K562 (cell line): ENCODE data around the gene ATXN10. TPM values are rescaled to one million over a fixed set of nuclear protein-coding genes. Genes with fewer than 3 reads are reported as not detected.

Experiments used
- ATAC-seq: fragments of 200-7000 bp; cut with Tn5 transposase; 3 replicates; pipeline ENCODE4 v1.9.1; 2020; ENCODE audit warnings: moderate library complexity
- BruUV-seq: library from RNA; stranded (reverse); fragments of 400-500 nt; replicated peaks from 2 replicates; lab custom pipeline; 2021; lab: Mats Ljungman, UMichigan
- CTCF ChIA-PET: fragments of 300-600 bp; formaldehyde crosslinking; extraction: SDS; loops from one replicate; lab custom pipeline; 2021; ENCODE audit warnings: low intra/inter-chr PET ratio; lab: Yijun Ruan, JAX
- POLR2A ChIA-PET: fragments of 300-600, 350-650 bp; sonication (Branson Sonifier 250); formaldehyde crosslinking; extraction: SDS; loops from one replicate; lab custom pipeline; 2021; ENCODE audit warnings: antibody characterized with exemption, inconsistent platforms; lab: Yijun Ruan, JAX
- DNase-seq, 4 experiments: peaks; one replicate each; pipeline versions ENCODE4 v3.0.0 to v3.0.0-alpha.2; 2011 to 2018; ENCODE audit warnings: low spot score in 3 of 4, mixed read lengths in 3 of 4; ENCODE audit errors: extremely low read depth in 1 of 4
- FAIRE-seq: peaks from 2 replicates; lab custom pipeline; 2011; peaks lifted over from hg19 to GRCh38; lab: Jason Lieb, UNC
- H2AFZ ChIP-seq: 2 replicates; pipeline ENCODE4 v1.6.0; 2011; ENCODE audit warnings: low read depth, low read length, control low read depth, inconsistent platforms
- H3K27ac ChIP-seq: fragments of 200-600 bp; 3 replicates; pipeline ENCODE4 v1.8.0; 2011; ENCODE audit warnings: low read depth, mild to moderate bottlenecking, control low read depth, inconsistent platforms, low read length, moderate library complexity, mixed read lengths; ENCODE audit errors: extremely low read depth
- H3K27me3 ChIP-seq, 2 experiments: fragments of 300-600 bp in 1 of 2; 2 replicates in 1 of 2; 3 replicates in 1 of 2; pipeline versions ENCODE4 v1.6.0 to v1.8.0; 2011; ENCODE audit warnings: inconsistent platforms in 2 of 2, low read length in 2 of 2, mild to moderate bottlenecking in 1 of 2, mixed read lengths in 1 of 2, moderate library complexity in 1 of 2; ENCODE audit not compliant: control insufficient read depth in 2 of 2, insufficient read depth in 2 of 2
- H3K36me3 ChIP-seq: fragments of 300-600 bp; 3 replicates; pipeline ENCODE4 v1.8.0; 2011; ENCODE audit warnings: mild to moderate bottlenecking, low read length, inconsistent platforms; ENCODE audit not compliant: control insufficient read depth, insufficient read depth
- H3K4me1 ChIP-seq, 2 experiments: fragments of 200-600 bp in 1 of 2; replicated peaks in 1 of 2; 2 replicates in 1 of 2; 3 replicates in 1 of 2; pipeline versions ENCODE4 v1.5.1 to v1.8.0; 2011; ENCODE audit warnings: inconsistent platforms in 2 of 2, low read length in 2 of 2, mild to moderate bottlenecking in 1 of 2, mixed read lengths in 1 of 2, moderate library complexity in 1 of 2; ENCODE audit not compliant: control insufficient read depth in 2 of 2, insufficient read depth in 2 of 2
- H3K4me2 ChIP-seq: 2 replicates; pipeline ENCODE4 v1.6.1; 2011; ENCODE audit warnings: low read length, control low read depth, inconsistent platforms, mixed read lengths; ENCODE audit not compliant: insufficient read depth
- H3K4me3 ChIP-seq: fragments of 200-600 bp; sonication (generic), shearing (Covaris generic); 2 replicates; pipeline ENCODE4 v1.5.1; 2016; ENCODE audit warnings: control low read depth, inconsistent platforms
- H3K79me2 ChIP-seq: fragments of 200-600 bp; 3 replicates; pipeline ENCODE4 v1.8.0; 2011; ENCODE audit warnings: low read length, inconsistent platforms; ENCODE audit not compliant: control insufficient read depth, insufficient read depth
- H3K9ac ChIP-seq, 2 experiments: 2 replicates each; pipeline versions ENCODE4 v1.6.0 to v1.6.1; 2011; ENCODE audit warnings: low read depth in 2 of 2, low read length in 2 of 2, control low read depth in 1 of 2, inconsistent platforms in 1 of 2, mild to moderate bottlenecking in 1 of 2, mixed read lengths in 1 of 2; ENCODE audit not compliant: insufficient read depth in 1 of 2
- H3K9me1 ChIP-seq: one replicate; pipeline ENCODE4 v1.6.0; 2011; ENCODE audit warnings: inconsistent platforms, mild to moderate bottlenecking, low read length, moderate library complexity; ENCODE audit not compliant: control insufficient read depth, insufficient read depth
- H3K9me3 ChIP-seq: replicated peaks from 2 replicates; pipeline ENCODE4 v1.5.1; 2011; ENCODE audit warnings: low read depth, low read length, inconsistent platforms; ENCODE audit not compliant: control insufficient read depth, insufficient read depth
- H4K20me1 ChIP-seq: replicated peaks from 2 replicates; pipeline ENCODE4 v1.6.1; 2011; ENCODE audit warnings: low read length, inconsistent platforms, mixed read lengths; ENCODE audit not compliant: control insufficient read depth, insufficient read depth
- CREB3 ChIP-seq: fragments of 450-650 bp; conservative IDR thresholded peaks from 2 replicates; pipeline ENCODE4 v1.6.1; 2016; ENCODE audit warnings: missing genetic modification characterization, low read depth, mild to moderate bottlenecking, missing compliant biosample characterization, moderate library complexity
- MBD1 ChIP-seq: fragments of 250-450 bp; sonication (Bioruptor Pico); IDR thresholded peaks from 2 replicates; pipeline ENCODE4 v1.8.0; 2022; ENCODE audit warnings: inconsistent platforms
- NCOA4 ChIP-seq: fragments of 450-650 bp; IDR thresholded peaks from 2 replicates; pipeline ENCODE4 v1.6.1; 2018; ENCODE audit warnings: mild to moderate bottlenecking; ENCODE audit not compliant: partially characterized antibody
- PBX2 ChIP-seq, 2 experiments: IDR thresholded peaks in 1 of 2; conservative IDR thresholded peaks in 1 of 2; 2 replicates each; pipeline ENCODE4 v1.6.1; 2016; ENCODE audit warnings: low read depth in 2 of 2, mild to moderate bottlenecking in 1 of 2, missing compliant biosample characterization in 1 of 2, missing genetic modification characterization in 1 of 2, moderate library complexity in 1 of 2
- TAF9B ChIP-seq: fragments of 450-650 bp; IDR thresholded peaks from 2 replicates; pipeline ENCODE4 v1.6.1; 2018; ENCODE audit warnings: mild to moderate bottlenecking; ENCODE audit not compliant: partially characterized antibody
- U2AF1 ChIP-seq: fragments of 200-400 bp; formaldehyde crosslinking; optimal IDR thresholded peaks from 2 replicates; pipeline ENCODE3; 2017; ENCODE audit warnings: mild to moderate bottlenecking, low read depth, low read length, moderate library complexity
- ZNF124 ChIP-seq: sonication (generic); formaldehyde crosslinking; IDR thresholded peaks from 2 replicates; pipeline ENCODE4 v1.8.1; 2022; ENCODE audit warnings: missing genetic modification reagents
- ZNF217 ChIP-seq: sonication (generic); formaldehyde crosslinking; IDR thresholded peaks from 2 replicates; pipeline ENCODE4 v1.8.0; 2022; ENCODE audit warnings: mild to moderate bottlenecking, missing genetic modification reagents
- ZNF354B ChIP-seq: fragments of 250-450 bp; sonication (Bioruptor Pico); IDR thresholded peaks from 2 replicates; pipeline ENCODE4 v1.4.0; 2020
- ZNF384 ChIP-seq: IDR thresholded peaks from 2 replicates; pipeline ENCODE4 v1.6.1; 2012; ENCODE audit warnings: low read depth, low read length, improper control_type of control experiment
- WGBS: fragments of 100-300 bp; shearing (Covaris generic); methylation state at CpG from one replicate; pipeline ENCODE4 v1.1.6; 2016; ENCODE audit warnings: low coverage, mixed read lengths; ENCODE audit not compliant: insufficient coverage; ENCODE audit errors: missing lambda C conversion rate; 5-methylcytosine and 5-hydroxymethylcytosine counted together
- in situ Hi-C: fragments of 300-500 bp; cut with MboI; formaldehyde crosslinking; loops from 4 replicates; pipeline ENCODE4 v1.15.0; 2018; ENCODE audit warnings: inconsistent platforms, mixed read lengths
- intact Hi-C: fragments of 100-400 bp; cut with micrococcal nuclease; formaldehyde crosslinking; loops from 2 replicates; pipeline ENCODE4 v1.14.2; 2022
- polyA plus RNA-seq, 8 experiments: library from polyadenylated mRNA; depleted of rRNA in 4 of 8; stranded (reverse) in 5 of 8; unstranded in 3 of 8; fragments of >200 nt; fragmentation: Nextera tagmentation in 2 of 8; fragmentation: Illumina TruSeq in 1 of 8; extraction: Ambion mirVana in 2 of 8; extraction: Trizol in 1 of 8; gene quantifications; 2 replicates each; pipeline versions ENCODE4 v1.2.1 to v1.2.3, GENCODE V29; 2011 to 2014; ENCODE audit warnings: inconsistent platforms in 1 of 8, missing spikeins in 1 of 8
- total RNA-seq, 7 experiments: library from RNA; depleted of rRNA in 6 of 7; stranded (reverse); fragments of >200 nt in 6 of 7; fragmentation: Illumina TruSeq in 2 of 7; extraction: Trizol in 2 of 7; gene quantifications; 2 replicates each; pipeline versions ENCODE4 v1.2.1 to v1.2.3, GENCODE V29; 2011 to 2021; ENCODE audit warnings: low replicate concordance in 1 of 7
- TF ChIP-seq, protein P1 (sequence below): fragments of 250-450 bp; sonication (Bioruptor Pico); IDR thresholded peaks from 2 replicates; pipeline ENCODE4 v1.8.0; 2021; ENCODE audit warnings: borderline replicate concordance, mild to moderate bottlenecking, moderate library complexity; ENCODE audit not compliant: poor library complexity, severe bottlenecking
- TF ChIP-seq, protein P2 (sequence below): fragments of 450-650 bp; IDR thresholded peaks from 2 replicates; pipeline ENCODE4 v1.6.1; 2016; ENCODE audit warnings: low read depth, mild to moderate bottlenecking, moderate library complexity

ATXN10 gene
- total and polyA plus RNA-seq, 9 of the 15 experiments (the other 6 are each of a cell fraction or from before 2014, with no cell fraction given): 11.5 to 190 (median 33.6) TPM

DNA sequence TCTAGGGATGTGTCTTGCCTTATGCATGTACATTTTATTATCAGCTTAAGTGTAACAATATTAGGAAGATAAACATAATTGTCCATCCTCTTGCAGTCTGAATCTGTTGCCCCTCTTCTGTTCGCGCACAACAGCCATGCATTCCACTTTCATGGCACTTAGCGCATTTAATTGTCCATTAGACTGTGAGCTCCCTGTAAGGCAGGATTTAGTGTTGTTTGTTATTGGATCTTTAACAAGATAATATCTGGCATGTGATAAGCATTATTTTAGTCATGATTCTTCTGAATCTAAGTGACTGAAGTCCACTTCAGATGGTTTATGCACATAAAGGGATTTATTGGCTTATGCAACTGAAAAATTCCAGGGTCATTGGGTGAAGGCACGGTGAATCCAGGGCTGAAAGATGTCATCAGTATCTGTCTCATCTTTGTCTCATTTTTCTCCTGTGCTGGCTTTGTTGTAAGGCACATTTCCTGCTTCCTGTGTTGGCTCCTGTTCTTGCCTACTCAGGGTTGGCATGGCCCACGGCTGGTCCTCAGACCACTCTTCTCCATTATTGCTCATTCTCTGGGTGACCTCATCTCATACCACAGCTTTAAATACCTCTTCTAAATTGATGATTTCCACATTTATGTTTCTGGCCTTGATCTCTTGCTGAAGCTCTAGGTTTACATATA is 37.6 kb downstream of the ATXN10 start:
- Histone ChIP-seq H3K9ac (no peak overlapping the region), H3K27ac (no peak overlapping the region), H3K4me3 (no peak overlapping the region), H3K9me3 (no peaks in the 10 kb centered on the region), H4K20me1 (no peaks in the 10 kb centered on the region), H3K4me1 (no peaks in the 10 kb centered on the region), H3K4me2 (no peak overlapping the region), H3K27me3 (no peaks in the 10 kb centered on the region), H3K36me3 (peaks cover 24% of the 10 kb centered on the region), H3K9me1 (no peaks in the 10 kb centered on the region), H2AFZ (no peak overlapping the region), H3K79me2 (no peaks in the 10 kb centered on the region)
- in situ Hi-C loops (no loop called here), intact Hi-C loops (no loop called here)
- DNase-seq: no peak
- ChIA-PET CTCF (no interaction called here), POLR2A (no interaction called here)
- WGBS: 86% methylated on average over 5 of the region's 5 CpGs
- no peak for ATAC-seq
- BruUV-seq: no TSS peak
- no peak for FAIRE-seq
- TF ChIP-seq MBD1 (CRISPR knock-in tag) (no peak), CREB3 (tag) (no peak), ZNF217 (no peak), NCOA4 (no peak), U2AF1 (no peak), TAF9B (no peak), ZNF124 (CRISPR knock-in tag) (no peak), ZNF384 (no peak), ZNF354B (CRISPR knock-in tag) (no peak), PBX2 (CRISPR knock-in tag; IDR thresholded peaks at IDR 0.05; ENCODE audit: low read depth) (no peak), PBX2 (tag; conservative IDR thresholded peaks at IDR 0.05; ENCODE audit: low read depth) (no peak)
- TF ChIP-seq, protein P1, sequence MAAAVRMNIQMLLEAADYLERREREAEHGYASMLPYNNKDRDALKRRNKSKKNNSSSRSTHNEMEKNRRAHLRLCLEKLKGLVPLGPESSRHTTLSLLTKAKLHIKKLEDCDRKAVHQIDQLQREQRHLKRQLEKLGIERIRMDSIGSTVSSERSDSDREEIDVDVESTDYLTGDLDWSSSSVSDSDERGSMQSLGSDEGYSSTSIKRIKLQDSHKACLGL: no peak
- TF ChIP-seq, protein P2, sequence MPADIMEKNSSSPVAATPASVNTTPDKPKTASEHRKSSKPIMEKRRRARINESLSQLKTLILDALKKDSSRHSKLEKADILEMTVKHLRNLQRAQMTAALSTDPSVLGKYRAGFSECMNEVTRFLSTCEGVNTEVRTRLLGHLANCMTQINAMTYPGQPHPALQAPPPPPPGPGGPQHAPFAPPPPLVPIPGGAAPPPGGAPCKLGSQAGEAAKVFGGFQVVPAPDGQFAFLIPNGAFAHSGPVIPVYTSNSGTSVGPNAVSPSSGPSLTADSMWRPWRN: no peak
